Small intestine (tissue), 7 donors: Measurements from ENCODE around the gene GRIN3A. TPM values are rescaled to one million over a fixed set of nuclear protein-coding genes. Genes with fewer than 3 reads are reported as not detected.
"Not testable (repeated sequence)": the region's sequence is repeated elsewhere in the genome, so short reads cannot be mapped to it uniquely, and the experiment has no call there.

Experiments
- DNase-seq, 2 donors: peaks; one replicate each; pipeline versions ENCODE4 v3.0.0 to v3.0.0-alpha.2; 2013
- FAIRE-seq: peaks from 2 replicates; lab custom pipeline; 2012; peaks lifted over from hg19 to GRCh38; lab: Jason Lieb, UNC
- H3K27ac ChIP-seq, 3 donors: one replicate each; pipeline ENCODE4 v1.5.1; 2013; ENCODE audit warnings: low read length in 2 of 3, mild to moderate bottlenecking in 2 of 3, control low read depth in 1 of 3, inconsistent platforms in 1 of 3, low read depth in 1 of 3, moderate library complexity in 1 of 3
- H3K27me3 ChIP-seq, 3 donors: one replicate each; pipeline ENCODE4 v1.6.1; 2013; ENCODE audit warnings: low read length in 3 of 3, inconsistent platforms in 1 of 3; ENCODE audit not compliant: control insufficient read depth in 3 of 3, insufficient read depth in 3 of 3
- H3K36me3 ChIP-seq, 3 donors: one replicate each; pipeline ENCODE4 v1.6.1; 2013; ENCODE audit warnings: low read length in 3 of 3, inconsistent platforms in 1 of 3, low read depth in 1 of 3, mild to moderate bottlenecking in 1 of 3, moderate library complexity in 1 of 3; ENCODE audit not compliant: control insufficient read depth in 3 of 3, insufficient read depth in 2 of 3
- H3K4me1 ChIP-seq, 3 donors: one replicate each; pipeline ENCODE4 v1.6.1; 2013; ENCODE audit warnings: low read length in 2 of 3, inconsistent platforms in 1 of 3, low read depth in 1 of 3, mild to moderate bottlenecking in 1 of 3, moderate library complexity in 1 of 3; ENCODE audit not compliant: control insufficient read depth in 3 of 3, insufficient read depth in 2 of 3
- H3K4me3 ChIP-seq, 3 donors: one replicate each; pipeline ENCODE4 v1.5.1; 2013; ENCODE audit warnings: low read length in 3 of 3, control low read depth in 1 of 3, inconsistent platforms in 1 of 3, low read depth in 1 of 3, mild to moderate bottlenecking in 1 of 3, moderate library complexity in 1 of 3
- H3K9me3 ChIP-seq, 2 donors: one replicate each; pipeline ENCODE4 v1.6.1; 2013; ENCODE audit warnings: low read depth in 1 of 2, low read length in 1 of 2; ENCODE audit not compliant: control insufficient read depth in 2 of 2, insufficient read depth in 1 of 2
- WGBS, 3 donors: extraction: QIAGEN DNeasy Blood & Tissue Kit; methylation state at CpG; one replicate each; pipeline ENCODE4 v1.1.7; 2013; 5-methylcytosine and 5-hydroxymethylcytosine counted together
- polyA plus RNA-seq, 4 donors: library from polyadenylated mRNA; stranded (reverse) in 3 of 4; unstranded in 1 of 4; fragments of 200-250 nt in 3 of 4; fragments of 120-200 nt in 1 of 4; gene quantifications; one replicate each; pipeline versions ENCODE4 v1.2.1 to v1.2.3, GENCODE V29; 2013
- donor health status: healthy with polysubstance abuse.
- donor health status: control.
- donor health status: control.
- donor health status: Bipolar disorder and iron deficiency.
- donor health status: healthy.

The GRIN3A gene
- polyA plus RNA-seq, 4 donors: 0.15 to 0.36 TPM; not detected in 2

DNA sequence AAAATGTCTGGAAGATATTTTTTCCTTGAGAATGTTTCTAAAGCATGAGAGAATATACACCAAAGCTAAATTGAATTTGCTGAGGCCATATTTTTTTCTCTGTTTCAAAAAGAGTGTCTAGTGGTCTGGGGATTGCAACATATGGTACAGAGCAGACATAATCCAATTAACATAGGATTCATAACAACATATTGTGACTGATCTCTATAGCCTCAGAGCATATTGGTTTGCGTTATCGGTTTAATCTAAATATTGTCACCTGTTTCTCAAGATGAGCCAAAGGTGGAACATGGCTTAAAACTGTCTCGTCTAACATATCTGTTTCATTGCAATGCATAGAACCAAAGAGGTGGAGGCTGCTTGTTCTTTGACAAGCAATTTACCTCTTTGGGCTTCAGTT is 147.5 kb downstream of the GRIN3A start:
- H3K4me3 ChIP-seq: no peak overlapping the region
- FAIRE-seq (no peak), DNase-seq (no peak)
- H3K9me3 ChIP-seq: no peaks in the 10 kb centered on the region
- no peak overlapping the region for H3K27ac ChIP-seq
- 86 to 95% (median 89%) methylated on average over 3 of the region's 3 CpGs for WGBS, 3 donors
- no peaks in the 10 kb centered on the region for H3K36me3 ChIP-seq
- peaks cover 0 to 4% (median 0%) of the 10 kb centered on the region in 3 donors for H3K27me3 ChIP-seq
- H3K4me1 ChIP-seq: no peaks in the 10 kb centered on the region

DNA sequence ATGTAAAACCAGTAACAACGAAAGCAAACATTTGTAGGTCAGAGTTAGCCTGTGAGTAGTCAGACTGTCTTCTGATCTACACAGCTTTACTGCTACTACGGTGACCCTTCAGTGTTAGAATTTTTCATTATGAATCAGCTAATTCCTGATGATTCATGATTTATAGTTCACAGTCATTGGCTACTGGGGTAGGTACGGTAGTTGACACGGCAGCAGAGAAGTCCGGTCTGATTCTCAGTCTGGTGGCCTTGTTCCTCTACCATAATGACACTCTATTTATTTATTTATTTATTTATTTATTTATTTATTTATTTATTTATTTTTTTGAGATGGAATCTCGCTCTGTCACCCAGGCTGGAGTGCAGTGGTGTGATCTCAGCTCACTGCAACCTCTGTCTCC is 148.4 kb downstream of the GRIN3A start:
- H3K27me3 ChIP-seq, H3K4me3 ChIP-seq, H3K27ac ChIP-seq, H3K4me1 ChIP-seq, DNase-seq, H3K9me3 ChIP-seq, FAIRE-seq, H3K36me3 ChIP-seq: not testable (repeated sequence)
- 82 to 88% (median 87%) methylated on average over 6 of the region's 6 CpGs for whole genome bisulfite sequencing, 3 donors

DNA sequence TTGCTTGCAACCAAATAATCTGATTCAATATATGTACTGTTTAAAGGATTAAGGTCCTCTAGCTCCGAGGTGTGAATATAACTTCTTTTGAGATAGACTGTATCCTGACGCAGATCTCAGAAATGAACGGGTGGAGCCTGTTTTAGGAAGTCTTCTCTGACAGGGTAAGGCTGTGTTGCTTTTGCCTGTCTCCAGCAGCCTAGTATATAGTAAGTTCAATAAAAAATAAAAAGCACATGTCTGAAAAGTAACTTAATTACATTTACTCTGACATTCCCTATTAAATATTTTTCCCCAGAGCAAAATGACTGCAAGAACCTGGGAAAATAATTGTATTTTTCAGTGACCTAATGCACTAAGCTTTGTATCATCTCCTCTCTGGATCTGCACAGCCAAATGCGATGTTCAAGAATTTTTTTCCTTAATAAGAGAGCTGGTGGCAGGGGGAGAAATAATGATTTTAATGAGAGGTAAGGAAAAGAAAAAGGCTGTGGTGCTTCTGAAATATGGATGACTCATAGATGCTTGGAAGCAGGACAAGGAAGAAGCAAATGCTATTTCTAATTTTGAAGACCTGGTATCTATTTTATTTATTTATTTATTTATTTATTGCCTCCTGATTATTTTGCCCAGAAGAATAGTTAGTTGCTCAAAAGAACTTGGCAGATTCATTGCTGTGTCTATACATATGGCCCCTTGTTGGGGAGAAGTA is 151.0 kb downstream of the GRIN3A start:
- Histone ChIP-seq H3K4me1 (no peaks in the 10 kb centered on the region), H3K27me3 (peaks cover 0 to 2% (median 0%) of the 10 kb centered on the region in 3 donors), H3K4me3 (no peak overlapping the region), H3K27ac (no peak overlapping the region), H3K36me3 (no peaks in the 10 kb centered on the region), H3K9me3 (no peaks in the 10 kb centered on the region)
- WGBS, 3 donors: 88 to 89% (median 89%) methylated on average over 4 of the region's 4 CpGs
- DNase-seq (no peak), FAIRE-seq (no peak)

DNA sequence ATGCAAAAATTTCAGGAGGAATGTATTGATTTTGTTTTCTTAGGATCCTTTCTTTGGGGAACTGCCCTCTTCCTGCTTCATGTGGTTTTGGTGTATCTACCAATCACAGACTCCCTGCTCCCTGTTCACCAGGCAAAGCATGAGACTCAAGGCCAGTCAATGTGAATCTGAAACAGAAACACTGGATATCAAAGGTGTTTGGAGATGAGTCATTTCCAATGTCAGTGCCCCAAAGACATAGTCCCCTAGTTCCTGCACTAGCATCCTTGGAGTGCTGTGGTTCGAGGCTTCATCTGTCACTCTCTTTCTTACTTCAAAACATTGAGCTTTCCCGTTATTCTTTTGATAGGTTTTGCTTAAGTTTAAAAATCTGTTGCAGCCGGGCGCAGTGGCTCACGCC is 151.8 kb downstream of the GRIN3A start:
- Histone ChIP-seq H3K36me3 (no peaks in the 10 kb centered on the region), H3K9me3 (no peaks in the 10 kb centered on the region), H3K27me3 (no peaks in the 10 kb centered on the region), H3K4me1 (no peaks in the 10 kb centered on the region), H3K27ac (no peak overlapping the region), H3K4me3 (no peak overlapping the region)
- DNase-seq (peak in 1 of 2 donors; percentile 21), FAIRE-seq (no peak)
- WGBS, 3 donors: 76 to 84% (median 82%) methylated on average over 5 of the region's 5 CpGs

DNA sequence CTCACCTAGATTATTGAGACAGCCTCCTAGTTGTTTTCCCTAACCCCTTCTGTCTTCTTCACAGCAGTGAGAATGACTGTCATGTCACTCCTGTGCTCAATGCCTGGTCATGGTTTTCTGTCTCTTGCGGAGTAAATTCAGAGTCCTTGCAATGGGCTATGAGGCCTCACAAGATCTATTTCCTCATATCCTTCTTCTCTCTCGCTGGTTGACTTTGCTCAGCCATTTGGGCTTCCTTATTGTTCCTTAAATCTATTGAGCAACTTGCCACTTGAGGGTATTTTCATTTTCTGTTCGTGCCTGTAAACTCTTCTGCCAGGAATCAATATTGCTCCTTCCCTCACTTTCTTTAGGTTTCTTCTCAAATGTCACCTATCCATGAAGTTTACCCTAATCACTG is 152.7 kb downstream of the GRIN3A start:
- no peaks in the 10 kb centered on the region for H3K4me1 ChIP-seq
- peak overlapping the region in 1 of 3 donors; percentile 27 for H3K27ac ChIP-seq
- FAIRE-seq (no peak), DNase-seq (peak; percentile 14 to 59)
- no peaks in the 10 kb centered on the region for H3K9me3 ChIP-seq
- WGBS, 3 donors: 16 to 50% (median 28%) methylated on average over 3 of the region's 3 CpGs
- H3K36me3 ChIP-seq: no peaks in the 10 kb centered on the region
- H3K4me3 ChIP-seq: no peak overlapping the region
- no peaks in the 10 kb centered on the region for H3K27me3 ChIP-seq

DNA sequence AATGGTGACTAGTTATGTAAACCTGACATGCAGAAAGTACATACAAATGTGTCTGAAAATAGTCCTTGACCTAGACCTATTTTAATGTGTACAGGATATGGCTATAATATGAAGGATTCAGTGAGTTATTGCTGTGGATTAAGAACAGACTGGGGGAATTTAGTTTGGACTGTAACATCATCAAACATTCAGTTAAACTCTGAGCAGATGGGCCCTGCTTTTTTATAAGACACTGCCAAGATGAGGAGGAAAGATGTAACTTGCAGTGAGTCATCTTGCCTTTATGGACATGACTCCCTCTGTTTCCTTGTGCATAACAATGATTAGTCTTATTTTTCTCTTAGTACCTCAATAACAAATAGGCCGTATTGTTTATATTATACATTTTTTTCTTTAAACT is 155.9 kb downstream of the GRIN3A start:
- Histone ChIP-seq H3K27ac (no peak overlapping the region), H3K36me3 (no peaks in the 10 kb centered on the region), H3K4me1 (no peaks in the 10 kb centered on the region), H3K27me3 (peaks cover 0 to 3% (median 0%) of the 10 kb centered on the region in 3 donors), H3K4me3 (no peak overlapping the region), H3K9me3 (no peaks in the 10 kb centered on the region)
- 49 to 85% (median 80%) methylated on average over 1 of the region's 1 CpG for WGBS, 3 donors
- FAIRE-seq (no peak), DNase-seq (no peak)

DNA sequence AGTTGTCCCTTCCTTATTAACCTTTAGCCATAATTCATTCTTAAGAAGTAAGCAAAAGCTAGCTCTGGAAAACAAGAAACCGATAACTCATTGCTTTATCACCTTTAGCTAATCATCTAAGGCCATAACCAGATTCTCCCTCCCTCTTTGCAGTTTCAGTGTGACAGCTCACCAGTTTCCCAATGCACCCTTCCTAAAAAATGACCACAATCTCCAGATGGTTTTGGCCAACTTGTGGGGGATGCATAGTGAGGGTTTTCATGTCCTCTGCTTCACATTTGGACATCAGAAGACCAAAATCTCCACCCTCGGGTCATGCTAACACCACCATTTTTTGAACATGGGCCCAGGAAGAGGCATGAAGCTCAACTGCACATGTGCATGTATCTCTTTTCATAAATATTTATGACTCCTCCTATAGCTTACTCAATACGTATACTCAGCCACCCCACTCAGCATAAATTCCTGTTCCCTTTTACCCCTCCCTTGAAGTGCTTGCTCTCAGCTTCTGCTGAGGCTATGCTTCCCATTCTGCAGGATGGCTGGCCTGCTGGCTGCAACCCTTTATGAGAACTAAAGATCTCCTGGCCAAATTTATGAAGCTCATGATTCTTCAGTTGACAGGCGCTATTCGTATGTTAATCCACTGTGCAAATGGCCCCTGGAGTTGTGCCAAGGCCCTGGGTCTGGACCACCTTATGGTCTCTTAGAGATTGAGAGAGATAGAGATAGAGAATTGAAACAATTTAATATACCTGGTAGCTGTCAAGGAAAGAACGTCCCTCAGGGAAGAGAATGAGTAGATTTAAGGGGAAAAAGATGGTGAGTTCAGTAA is 158.5 kb downstream of the GRIN3A start:
- DNase-seq (no peak), FAIRE-seq (no peak)
- peaks cover 0 to 3% (median 0%) of the 10 kb centered on the region in 3 donors for H3K27me3 ChIP-seq
- H3K4me3 ChIP-seq: no peak overlapping the region
- no peaks in the 10 kb centered on the region for H3K4me1 ChIP-seq
- 79 to 90% (median 87%) methylated on average over 6 of the region's 6 CpGs for whole genome bisulfite sequencing, 3 donors
- no peaks in the 10 kb centered on the region for H3K36me3 ChIP-seq
- H3K27ac ChIP-seq: no peak overlapping the region
- H3K9me3 ChIP-seq: no peaks in the 10 kb centered on the region

DNA sequence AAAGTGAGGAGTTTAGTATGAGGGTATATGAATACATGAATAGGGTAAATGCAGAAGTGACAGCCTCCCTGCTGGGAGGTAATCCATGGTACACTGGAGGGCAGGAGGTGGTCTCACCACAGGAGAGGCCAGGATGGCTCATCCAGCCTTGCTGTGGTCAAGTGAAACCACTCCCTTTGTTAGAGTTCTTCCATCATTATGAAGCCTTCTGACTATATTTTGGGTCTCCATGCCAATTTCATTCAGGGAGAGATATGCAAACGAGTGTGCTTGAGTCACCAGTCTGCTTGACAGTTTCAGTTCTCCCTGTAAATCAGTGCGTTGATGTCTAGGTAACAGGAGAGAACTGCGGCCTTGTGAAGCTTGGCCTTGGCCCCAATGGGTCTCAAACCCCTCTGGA is 160.1 kb downstream of the GRIN3A start:
- Histone ChIP-seq H3K9me3 (no peaks in the 10 kb centered on the region), H3K27ac (no peak overlapping the region), H3K27me3 (peaks cover 0 to 3% (median 0%) of the 10 kb centered on the region in 3 donors), H3K4me1 (no peaks in the 10 kb centered on the region), H3K36me3 (no peaks in the 10 kb centered on the region), H3K4me3 (no peak overlapping the region)
- 72 to 81% (median 75%) methylated on average over 3 of the region's 3 CpGs for WGBS, 3 donors
- FAIRE-seq: no peak
- no peak for DNase-seq
